Neural cell (in vitro differentiated cells): ENCODE data around the gene TRAT1. TPM values are rescaled to one million over a fixed set of nuclear protein-coding genes. Genes with fewer than 3 reads are reported as not detected.

ENCODE experiments used
- H2AFZ ChIP-seq: fragments of 200-600, 300-800 bp; sonication (generic), shearing (Covaris generic); 2 replicates; pipeline ENCODE4 v1.6.0; 2014; ENCODE audit warnings: low read depth, mild to moderate bottlenecking, antibody characterized with exemption, low read length, moderate library complexity
- H3F3A ChIP-seq: fragments of 200-600 bp; shearing (Covaris generic); 2 replicates; pipeline ENCODE4 v1.6.1; 2016; ENCODE audit warnings: mild to moderate bottlenecking, moderate library complexity, mixed read lengths, antibody characterized with exemption, low read length; ENCODE audit not compliant: insufficient read depth, poor library complexity, severe bottlenecking
- H3K27ac ChIP-seq: fragments of 200-600, 300-800 bp; sonication (generic), shearing (Covaris generic); 2 replicates; pipeline ENCODE4 v1.5.1; 2014; ENCODE audit warnings: mild to moderate bottlenecking, low read length, moderate library complexity
- H3K27me3 ChIP-seq: fragments of 300-800, 200-600 bp; sonication (generic), shearing (Covaris generic); 2 replicates; pipeline ENCODE4 v1.6.0; 2014; ENCODE audit warnings: mild to moderate bottlenecking, low read depth, low read length, moderate library complexity; ENCODE audit not compliant: insufficient read depth
- H3K36me3 ChIP-seq: fragments of 300-800, 200-600 bp; sonication (generic), shearing (Covaris generic); 2 replicates; pipeline ENCODE4 v1.5.1; 2014; ENCODE audit warnings: mild to moderate bottlenecking, antibody characterized with exemption, low read length, moderate library complexity; ENCODE audit not compliant: insufficient read depth
- H3K4me2 ChIP-seq: fragments of 300-800, 200-600 bp; sonication (generic), shearing (Covaris generic); 2 replicates; pipeline ENCODE4 v1.6.0; 2014; ENCODE audit warnings: mild to moderate bottlenecking, low read length
- H3K4me3 ChIP-seq: fragments of 300-800, 200-600 bp; sonication (generic), shearing (Covaris generic); 2 replicates; pipeline ENCODE4 v1.5.1; 2014; ENCODE audit warnings: mild to moderate bottlenecking, low read length, moderate library complexity
- H3K79me2 ChIP-seq: fragments of 200-600 bp; shearing (Covaris generic); replicated peaks from 2 replicates; pipeline ENCODE4 v1.6.0; 2014; ENCODE audit warnings: mild to moderate bottlenecking, low read length, moderate library complexity; ENCODE audit not compliant: insufficient read depth
- H3K9ac ChIP-seq: fragments of 300-800, 200-600 bp; sonication (generic), shearing (Covaris generic); 2 replicates; pipeline ENCODE4 v1.6.1; 2016; ENCODE audit warnings: mild to moderate bottlenecking, low read length, mixed read lengths
- H3K9me2 ChIP-seq: fragments of 200-600 bp; shearing (Covaris generic); 2 replicates; pipeline ENCODE4 v1.6.1; 2016; ENCODE audit warnings: mild to moderate bottlenecking, low read length, mixed read lengths; ENCODE audit not compliant: insufficient read depth
- H3K9me3 ChIP-seq: fragments of 200-600, 300-800 bp; sonication (generic), shearing (Covaris generic); 2 replicates; pipeline ENCODE4 v1.6.1; 2016; ENCODE audit warnings: mild to moderate bottlenecking, mixed run types, low read length, moderate library complexity, mixed read lengths
- H4K20me1 ChIP-seq: fragments of 200-600 bp; shearing (Covaris generic); 2 replicates; pipeline ENCODE4 v1.6.1; 2016; ENCODE audit warnings: mild to moderate bottlenecking, mixed run types; ENCODE audit not compliant: insufficient read depth
- EP300 ChIP-seq: fragments of 450-650 bp; conservative IDR thresholded peaks from 2 replicates; pipeline ENCODE4 v1.6.1; 2014; ENCODE audit warnings: antibody characterized with exemption, mild to moderate bottlenecking, moderate library complexity; ENCODE audit not compliant: poor library complexity, severe bottlenecking
- EZH2 ChIP-seq: fragments of 200-600, 300-800 bp; shearing (Covaris generic), sonication (generic); IDR thresholded peaks from 2 replicates; pipeline ENCODE4 v1.6.1; 2014; ENCODE audit warnings: antibody characterized with exemption, low read length, borderline replicate concordance, mild to moderate bottlenecking; ENCODE audit not compliant: insufficient read depth, poor library complexity, severe bottlenecking
- MXI1 ChIP-seq: fragments of 450-650 bp; conservative IDR thresholded peaks from 2 replicates; pipeline ENCODE4 v1.6.1; 2014; ENCODE audit warnings: antibody characterized with exemption, mild to moderate bottlenecking; ENCODE audit not compliant: poor library complexity, severe bottlenecking
- RAD21 ChIP-seq: fragments of 450-650 bp; conservative IDR thresholded peaks from 2 replicates; pipeline ENCODE4 v1.6.1; 2014; ENCODE audit warnings: antibody characterized with exemption, mild to moderate bottlenecking, moderate library complexity
- REST ChIP-seq: IDR thresholded peaks from 2 replicates; pipeline ENCODE4 v1.6.1; 2012; ENCODE audit warnings: borderline replicate concordance
- SMC3 ChIP-seq: fragments of 450-650 bp; conservative IDR thresholded peaks from 2 replicates; pipeline ENCODE4 v1.6.1; 2014; ENCODE audit warnings: antibody characterized with exemption, mild to moderate bottlenecking, moderate library complexity; ENCODE audit not compliant: poor library complexity
- TAF1 ChIP-seq: IDR thresholded peaks from 2 replicates; pipeline ENCODE4 v1.6.1; 2012; ENCODE audit warnings: low read depth
- polyA plus RNA-seq: library from polyadenylated mRNA; depleted of rRNA; stranded (reverse); fragments of >200 nt; gene quantifications from 2 replicates; pipeline ENCODE4 v1.2.3, GENCODE V29; 2014
- TF ChIP-seq, protein P1 (sequence below): fragments of 450-650 bp; IDR thresholded peaks from 2 replicates; pipeline ENCODE4 v1.5.1; 2014; ENCODE audit warnings: antibody characterized with exemption, mild to moderate bottlenecking, moderate library complexity; ENCODE audit not compliant: poor library complexity, severe bottlenecking

TRAT1 gene
- polyA plus RNA-seq, 1 donor from 2014 or later, result not detected

DNA sequence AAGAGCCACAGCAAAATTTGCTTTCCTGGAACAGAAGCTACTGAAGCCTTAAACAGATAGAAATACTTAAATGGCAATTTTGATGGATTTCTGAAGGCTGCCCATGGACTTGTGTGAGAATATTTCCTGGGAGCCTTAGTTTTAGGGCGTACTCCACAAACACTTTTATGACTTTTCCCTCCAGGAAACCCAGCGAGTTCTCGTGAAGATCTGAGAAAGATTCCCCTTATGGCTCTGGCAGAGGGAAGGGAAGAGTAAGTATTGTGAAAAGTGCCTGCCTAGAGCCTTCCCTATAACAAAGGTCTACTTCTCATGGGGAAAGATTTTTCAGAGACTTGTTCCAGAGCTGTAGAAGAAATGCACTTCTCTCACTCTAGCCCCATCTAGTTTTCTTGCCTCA is 31.1 kb upstream of the TRAT1 start:
- H3K9me2 ChIP-seq, result no peaks in the 10 kb centered on the region
- no peak overlapping the region for H3K27ac ChIP-seq
- no peaks in the 10 kb centered on the region for H3K36me3 ChIP-seq
- H4K20me1 ChIP-seq, result no peaks in the 10 kb centered on the region
- no peaks in the 10 kb centered on the region for H3F3A ChIP-seq
- no peak overlapping the region for H2AFZ ChIP-seq
- no peaks in the 10 kb centered on the region for H3K27me3 ChIP-seq
- H3K9me3 ChIP-seq, result no peaks in the 10 kb centered on the region
- no peak overlapping the region for H3K9ac ChIP-seq
- TF ChIP-seq REST (no peak), EP300 (no peak), SMC3 (no peak), TAF1 (no peak), EZH2 (no peak), RAD21 (no peak), MXI1 (no peak)
- TF ChIP-seq, protein P1, sequence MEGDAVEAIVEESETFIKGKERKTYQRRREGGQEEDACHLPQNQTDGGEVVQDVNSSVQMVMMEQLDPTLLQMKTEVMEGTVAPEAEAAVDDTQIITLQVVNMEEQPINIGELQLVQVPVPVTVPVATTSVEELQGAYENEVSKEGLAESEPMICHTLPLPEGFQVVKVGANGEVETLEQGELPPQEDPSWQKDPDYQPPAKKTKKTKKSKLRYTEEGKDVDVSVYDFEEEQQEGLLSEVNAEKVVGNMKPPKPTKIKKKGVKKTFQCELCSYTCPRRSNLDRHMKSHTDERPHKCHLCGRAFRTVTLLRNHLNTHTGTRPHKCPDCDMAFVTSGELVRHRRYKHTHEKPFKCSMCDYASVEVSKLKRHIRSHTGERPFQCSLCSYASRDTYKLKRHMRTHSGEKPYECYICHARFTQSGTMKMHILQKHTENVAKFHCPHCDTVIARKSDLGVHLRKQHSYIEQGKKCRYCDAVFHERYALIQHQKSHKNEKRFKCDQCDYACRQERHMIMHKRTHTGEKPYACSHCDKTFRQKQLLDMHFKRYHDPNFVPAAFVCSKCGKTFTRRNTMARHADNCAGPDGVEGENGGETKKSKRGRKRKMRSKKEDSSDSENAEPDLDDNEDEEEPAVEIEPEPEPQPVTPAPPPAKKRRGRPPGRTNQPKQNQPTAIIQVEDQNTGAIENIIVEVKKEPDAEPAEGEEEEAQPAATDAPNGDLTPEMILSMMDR, result no peak
- H3K4me3 ChIP-seq, result no peak overlapping the region
- no peak overlapping the region for H3K4me2 ChIP-seq
- no peaks in the 10 kb centered on the region for H3K79me2 ChIP-seq

GRCh38 chr3:108804437-108804836 is 18.1 kb upstream of the TRAT1 start:
- no peaks in the 10 kb centered on the region for H3K9me2 ChIP-seq
- H3K4me2 ChIP-seq, result no peak overlapping the region
- TF ChIP-seq MXI1 (no peak), REST (no peak), EZH2 (no peak), TAF1 (no peak)
- no peaks in the 10 kb centered on the region for H3K27me3 ChIP-seq
- no peaks in the 10 kb centered on the region for H3K36me3 ChIP-seq
- no peaks in the 10 kb centered on the region for H4K20me1 ChIP-seq
- no peak overlapping the region for H3K9ac ChIP-seq
- no peak overlapping the region for H2AFZ ChIP-seq
- no peaks in the 10 kb centered on the region for H3K9me3 ChIP-seq
- no peak overlapping the region for H3K4me3 ChIP-seq
- H3K27ac ChIP-seq, result no peak overlapping the region
- no peaks in the 10 kb centered on the region for H3K79me2 ChIP-seq
- no peaks in the 10 kb centered on the region for H3F3A ChIP-seq
